HuH-7 (cell line): ENCODE data around the gene ADH7.
"Not testable (repeated sequence)": the region's sequence is repeated elsewhere in the genome, so short reads cannot be mapped to it uniquely, and the experiment has no call there.

ENCODE experiments used
- DNase-seq: peaks from one replicate; pipeline ENCODE4 v3.0.0; 2011; ENCODE audit warnings: low spot score

Gene ADH7

GRCh38 chr4:99415762-99416161 lies 19.4 kb downstream of the ADH7 start:
- DNase-seq: not testable (repeated sequence)

GRCh38 chr4:99414902-99415301 lies 20.2 kb downstream of the ADH7 start:
- DNase-seq: not testable (repeated sequence)

GRCh38 chr4:99414401-99414800 lies 20.7 kb downstream of the ADH7 start:
- no peak for DNase-seq

- no peak for DNase-seq
Observed at GRCh38 chr4:99413140-99413539, 22.0 kb downstream of the ADH7 start.

GRCh38 chr4:99411041-99411440 lies 24.1 kb downstream of the ADH7 start:
- DNase-seq: no peak

- no peak for DNase-seq
Observed at GRCh38 chr4:99410075-99410474, 25.1 kb downstream of the ADH7 start.

- DNase-seq: no peak
Observed at GRCh38 chr4:99408346-99408745, 26.8 kb downstream of the ADH7 start.

GRCh38 chr4:99405433-99406115 lies 29.6 kb downstream of the ADH7 start:
- no peak for DNase-seq

- no peak for DNase-seq
Observed at GRCh38 chr4:99404595-99405287, 30.4 kb downstream of the ADH7 start.

GRCh38 chr4:99403380-99404184 lies 31.6 kb downstream of the ADH7 start:
- no peak for DNase-seq

GRCh38 chr4:99402765-99403164 lies 32.4 kb downstream of the ADH7 start:
- no peak for DNase-seq

GRCh38 chr4:99400831-99401230 lies 34.3 kb downstream of the ADH7 start:
- DNase-seq: no peak

- no peak for DNase-seq
Observed at GRCh38 chr4:99399017-99399416, 36.1 kb downstream of the ADH7 start.

- no peak for DNase-seq
Observed at GRCh38 chr4:99395595-99396364, 39.4 kb downstream of the ADH7 start.

GRCh38 chr4:99394896-99395295 lies 40.2 kb downstream of the ADH7 start:
- no peak for DNase-seq

- no peak for DNase-seq
Observed at GRCh38 chr4:99390055-99390454, 45.1 kb downstream of the ADH7 start.

- DNase-seq: no peak
Observed at GRCh38 chr4:99389606-99390005, 45.5 kb downstream of the ADH7 start.

- no peak for DNase-seq
Observed at GRCh38 chr4:99383833-99384392, 51.2 kb downstream of the ADH7 start.

- DNase-seq: no peak
Observed at GRCh38 chr4:99383399-99383798, 51.7 kb downstream of the ADH7 start.

- DNase-seq: no peak
Observed at GRCh38 chr4:99382745-99383360, 52.3 kb downstream of the ADH7 start.

GRCh38 chr4:99381588-99382175 lies 53.5 kb downstream of the ADH7 start:
- DNase-seq: no peak
